Measurements from ENCODE around the gene LRRC31.

GRCh38 chr3:169901453-169901852 is 31.7 kb upstream of the LRRC31 start:
- TF ChIP-seq CTCF (IDR thresholded peaks at IDR 0.05), result no peak
- TF ChIP-seq POLR2A (IDR thresholded peaks at IDR 0.05), result no peak
